Naive thymus-derived CD8-positive, alpha-beta T cell (primary cell): ENCODE data around the gene CIAO1. TPM values are rescaled to one million over a fixed set of nuclear protein-coding genes. Genes with fewer than 3 reads are reported as not detected.
A peak's percentile ranks its signal among the peaks of the same experiment; 100 is the strongest.
"Not testable (repeated sequence)": the region's sequence is repeated elsewhere in the genome, so short reads cannot be mapped to it uniquely, and the experiment has no call there.

ENCODE experiments used
- ATAC-seq, 2 donors: fragments of 150-1000 bp; cut with Tn5 transposase in 1 of 2; sonication (Bioruptor Pico), chemical (Tn5 transposase) in 1 of 2; 1 replicate in 1 of 2; 2 replicates in 1 of 2; pipeline ENCODE4 v1.10.0; 2021; ENCODE audit warnings: mild to moderate bottlenecking in 2 of 2, moderate library complexity in 2 of 2
- POLR2A ChIA-PET: fragments of 350-600 bp; sonication (Branson Sonifier 250); formaldehyde crosslinking; loops from one replicate; lab custom pipeline; 2021; ENCODE audit warnings: antibody characterized with exemption; lab: Charles Lee
- DNase-seq, 10 donors: peaks; one replicate each; pipeline versions ENCODE4 v3.0.0 to v3.0.0-alpha.2; 2020 to 2022
- H3K27ac Mint-ChIP-seq, 10 donors: one replicate each; pipeline ENCODE4 v1.8.0; 2020 to 2022; ENCODE audit warnings: mild to moderate bottlenecking in 10 of 10, mixed read lengths in 10 of 10, moderate library complexity in 4 of 10, inconsistent platforms in 1 of 10
- H3K27me3 Mint-ChIP-seq, 5 donors: one replicate each; pipeline ENCODE4 v1.8.0; 2021 to 2022; ENCODE audit warnings: mixed read lengths in 5 of 5
- H3K36me3 Mint-ChIP-seq, 3 donors: one replicate each; pipeline ENCODE4 v1.8.0; 2020 to 2022; ENCODE audit warnings: mixed read lengths in 3 of 3, mild to moderate bottlenecking in 2 of 3, inconsistent platforms in 1 of 3
- H3K4me1 Mint-ChIP-seq, 4 donors: one replicate each; pipeline ENCODE4 v1.8.0; 2021 to 2022; ENCODE audit warnings: mixed read lengths in 4 of 4
- H3K4me3 Mint-ChIP-seq, 10 donors: one replicate each; pipeline ENCODE4 v1.8.0; 2020 to 2022; ENCODE audit warnings: mild to moderate bottlenecking in 10 of 10, mixed read lengths in 10 of 10, moderate library complexity in 6 of 10, inconsistent platforms in 1 of 10
- H3K9me3 Mint-ChIP-seq, 9 donors: one replicate each; pipeline ENCODE4 v1.8.0; 2020 to 2022; ENCODE audit warnings: mixed read lengths in 9 of 9, mild to moderate bottlenecking in 3 of 9, inconsistent platforms in 1 of 9, moderate library complexity in 1 of 9
- polyA plus RNA-seq, 3 donors: library from polyadenylated mRNA; unstranded; fragments of 300-500 nt; fragmentation: Illumina TruSeq; gene quantifications; one replicate each; pipeline ENCODE4 v1.2.3, GENCODE V29; 2021
- total RNA-seq, 8 experiments: library from RNA in 2 of 8; stranded (reverse) in 2 of 8; gene quantifications; one replicate each; pipeline ENCODE4 v1.2.3 and lab custom pipeline; 2021 to 2026

Gene CIAO1
- total RNA-seq (10 to 100 TPM; 86.3 to 88.6 TPM), polyA plus RNA-seq (100 to 1,000 TPM in 1 of 3 donors, 10 to 100 TPM in 2; 85.5 to 106 (median 95.2) TPM), total RNA-seq (lab: John Stamatoyannopoulos, UW) (81.7 to 171 (median 154) reads per million in 6 experiments)

- H3K36me3 Mint-ChIP-seq: peaks cover 0 to 60% (median 2%) of the 10 kb centered on the region in 3 donors
Measured at GRCh38 chr2:96265840-96266679, at the start of gene CIAO1, which contains the start of gene TMEM127. Gene CIAO1, plus strand, starts transcription at chr2:96266225. Its CDS starts 126 bp downstream, at chr2:96266351. Gene TMEM127, minus strand, starts transcription at chr2:96265997. Its CDS starts 616 bp downstream, at chr2:96265381.

GRCh38 chr2:96218508-96219131 is 47.4 kb upstream of the CIAO1 start:
- H3K4me1 Mint-ChIP-seq: peaks cover 0 to 5% (median 4%) of the 10 kb centered on the region in 4 donors
- H3K4me3 Mint-ChIP-seq: no peak overlapping the region
- no peaks in the 10 kb centered on the region for H3K27me3 Mint-ChIP-seq
- DNase-seq: no peak
- H3K27ac Mint-ChIP-seq: no peak overlapping the region
- H3K36me3 Mint-ChIP-seq: peaks cover 0 to 3% (median 0%) of the 10 kb centered on the region in 3 donors
- POLR2A ChIA-PET: no interaction called here
- H3K9me3 Mint-ChIP-seq: no peaks in the 10 kb centered on the region
- ATAC-seq: no peak

More at GRCh38 chr2:96265840-96266679, at the start of gene CIAO1, which contains the start of gene TMEM127:
- H3K4me1 Mint-ChIP-seq: peaks cover 27 to 59% (median 51%) of the 10 kb centered on the region in 4 donors
- H3K9me3 Mint-ChIP-seq: no peaks in the 10 kb centered on the region
- H3K27me3 Mint-ChIP-seq: no peaks in the 10 kb centered on the region
- H3K27ac Mint-ChIP-seq: peak within 1 kb of the TSS; percentile 87 to 98 (median 94)
- ATAC-seq: peak; percentile 92
- peak; percentile 93 to 98 (median 97) for DNase-seq
- POLR2A ChIA-PET: interaction anchor here (0.5 to 2.3 kb wide), 6 partner anchors 10 to 274 kb away, joined by 3 to 18 read pairs (median 4); partner anchors contain the start of genes SNRNP200 and STARD7
- H3K4me3 Mint-ChIP-seq: peak within 1 kb of the TSS; percentile 89 to 99 (median 96)

DNA sequence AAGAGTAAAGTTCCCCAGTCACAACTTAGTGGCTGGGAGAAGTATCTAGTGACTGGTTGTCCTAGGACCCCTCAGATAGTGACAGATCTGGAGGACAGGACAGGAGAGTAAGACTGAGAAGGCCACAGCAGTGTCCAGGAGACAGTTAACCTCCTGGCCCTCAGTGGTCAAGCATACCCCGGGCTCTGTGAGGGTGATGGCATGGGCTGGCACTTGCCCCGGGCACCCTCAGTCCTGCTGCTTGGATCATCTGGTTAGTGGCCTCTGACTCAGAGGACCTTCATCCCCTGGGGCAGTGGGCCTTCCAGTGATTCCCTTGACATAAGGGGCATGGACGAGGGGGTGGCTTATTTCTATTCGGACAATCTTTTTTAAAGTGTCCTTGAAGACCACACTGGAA is 46.1 kb upstream of the CIAO1 start:
- not testable (repeated sequence) for H3K27ac Mint-ChIP-seq, ATAC-seq, H3K4me1 Mint-ChIP-seq, H3K36me3 Mint-ChIP-seq, DNase-seq, H3K4me3 Mint-ChIP-seq, H3K27me3 Mint-ChIP-seq, H3K9me3 Mint-ChIP-seq
- POLR2A ChIA-PET: interaction anchor here (0.6 kb wide), 1 partner anchor 47 kb away, joined by 3 read pairs; no protein-coding TSS in a partner anchor

DNA sequence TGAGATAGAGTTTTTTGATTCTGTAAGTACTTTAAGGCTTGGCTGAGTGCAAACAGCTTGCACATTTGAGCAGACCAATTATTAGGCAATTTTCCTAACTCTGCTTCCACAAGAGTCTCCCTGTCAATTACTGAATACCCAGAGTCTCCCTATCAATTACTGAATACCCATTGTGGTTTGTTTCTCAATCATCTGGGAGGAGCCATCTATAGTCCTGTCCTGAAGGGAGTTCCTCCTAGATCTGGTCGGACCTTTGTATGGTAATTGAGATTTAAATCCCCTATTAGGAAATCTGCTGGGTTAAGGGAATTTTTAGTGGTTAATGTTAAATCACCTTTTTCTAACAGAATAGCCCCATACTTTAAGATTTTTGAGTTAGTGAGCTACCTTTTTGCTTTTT is 44.9 kb upstream of the CIAO1 start:
- ATAC-seq, POLR2A ChIA-PET, H3K27me3 Mint-ChIP-seq, H3K4me3 Mint-ChIP-seq, H3K9me3 Mint-ChIP-seq, H3K36me3 Mint-ChIP-seq, DNase-seq, H3K4me1 Mint-ChIP-seq, H3K27ac Mint-ChIP-seq: not testable (repeated sequence)

DNA sequence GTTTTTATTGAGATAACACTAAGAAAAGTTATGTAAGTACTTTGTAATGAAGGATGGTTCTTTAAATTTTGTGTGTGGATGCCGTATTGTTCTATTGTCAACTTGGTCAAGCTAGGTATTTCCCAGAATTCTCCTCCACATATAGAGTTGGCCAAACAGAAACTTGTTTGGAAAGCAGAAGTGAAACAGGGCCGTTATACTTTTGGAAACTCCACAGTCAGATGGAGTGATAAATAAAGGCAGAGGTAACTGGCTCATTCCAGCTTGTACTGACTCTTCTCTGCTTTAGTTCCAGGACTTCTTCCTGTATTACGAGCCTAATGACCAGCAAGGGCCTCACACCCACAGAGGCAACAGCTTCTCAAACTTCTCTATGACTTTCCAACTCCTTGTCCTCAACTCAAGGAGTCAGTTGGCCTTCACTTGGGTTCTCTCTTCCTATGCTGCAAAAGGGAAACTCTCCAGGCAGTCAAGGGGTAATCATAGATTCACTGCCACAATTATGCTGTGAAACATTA is 41.0 kb upstream of the CIAO1 start:
- Mint-ChIP-seq H3K36me3 (peaks cover 0 to 4% (median 0%) of the 10 kb centered on the region in 3 donors), H3K27me3 (no peaks in the 10 kb centered on the region), H3K4me3 (no peak overlapping the region), H3K27ac (peak overlapping the region in 4 of 10 donors; percentile 10 to 74 (median 43)), H3K4me1 (peaks cover 0 to 9% (median 2%) of the 10 kb centered on the region in 4 donors), H3K9me3 (no peaks in the 10 kb centered on the region)
- ATAC-seq: no peak
- DNase-seq: no peak
- POLR2A ChIA-PET: no interaction called here

- H3K4me3 Mint-ChIP-seq: no peak overlapping the region
- no peak for ATAC-seq
Measured at GRCh38 chr2:96231316-96231715, 34.7 kb upstream of the CIAO1 start.

GRCh38 chr2:96233436-96233835 is 32.6 kb upstream of the CIAO1 start:
- no peaks in the 10 kb centered on the region for H3K27me3 Mint-ChIP-seq
- no peaks in the 10 kb centered on the region for H3K9me3 Mint-ChIP-seq
- POLR2A ChIA-PET: interaction anchor here (0.6 to 0.8 kb wide), 2 partner anchors 8 to 288 kb away, joined by 3 read pairs; no protein-coding TSS in a partner anchor
- ATAC-seq (no peak), DNase-seq (no peak)
- peaks cover 0 to 7% (median 0%) of the 10 kb centered on the region in 3 donors for H3K36me3 Mint-ChIP-seq
- no peak overlapping the region for H3K4me3 Mint-ChIP-seq
- no peak overlapping the region for H3K27ac Mint-ChIP-seq
- peaks cover 0 to 15% (median 3%) of the 10 kb centered on the region in 4 donors for H3K4me1 Mint-ChIP-seq

More at GRCh38 chr2:96231316-96231715, 34.7 kb upstream of the CIAO1 start:
- Mint-ChIP-seq H3K36me3 (peaks cover 0 to 4% (median 0%) of the 10 kb centered on the region in 3 donors), H3K27ac (peak overlapping the region in 2 of 10 donors; percentile 41 to 50), H3K9me3 (no peaks in the 10 kb centered on the region), H3K27me3 (no peaks in the 10 kb centered on the region), H3K4me1 (peaks cover 0 to 15% (median 3%) of the 10 kb centered on the region in 4 donors)
- POLR2A ChIA-PET: interaction anchor here (0.7 kb wide), 1 partner anchor 95 kb away, joined by 8 read pairs; no protein-coding TSS in a partner anchor
- DNase-seq: no peak

- no peaks in the 10 kb centered on the region for H3K9me3 Mint-ChIP-seq
- DNase-seq (no peak), ATAC-seq (no peak)
- H3K27ac Mint-ChIP-seq: no peak overlapping the region
- H3K4me3 Mint-ChIP-seq: no peak overlapping the region
- POLR2A ChIA-PET: interaction anchor here (0.6 to 0.9 kb wide), 4 partner anchors 8 to 287 kb away, joined by 3 to 5 read pairs (median 3); partner anchors contain the start of gene STARD7
- H3K4me1 Mint-ChIP-seq: peaks cover 0 to 15% (median 3%) of the 10 kb centered on the region in 4 donors
- H3K27me3 Mint-ChIP-seq: no peaks in the 10 kb centered on the region
- H3K36me3 Mint-ChIP-seq: peaks cover 0 to 7% (median 0%) of the 10 kb centered on the region in 3 donors
Measured at GRCh38 chr2:96233880-96234316, 32.1 kb upstream of the CIAO1 start.

GRCh38 chr2:96236882-96237281 is 29.1 kb upstream of the CIAO1 start:
- H3K27ac Mint-ChIP-seq: no peak overlapping the region
- ATAC-seq: no peak
- H3K9me3 Mint-ChIP-seq: no peaks in the 10 kb centered on the region
- H3K36me3 Mint-ChIP-seq: peaks cover 0 to 3% (median 2%) of the 10 kb centered on the region in 3 donors
- no peaks in the 10 kb centered on the region for H3K27me3 Mint-ChIP-seq
- POLR2A ChIA-PET: no interaction called here
- peaks cover 11 to 29% (median 16%) of the 10 kb centered on the region in 4 donors for H3K4me1 Mint-ChIP-seq
- H3K4me3 Mint-ChIP-seq: no peak overlapping the region
- DNase-seq: no peak

DNA sequence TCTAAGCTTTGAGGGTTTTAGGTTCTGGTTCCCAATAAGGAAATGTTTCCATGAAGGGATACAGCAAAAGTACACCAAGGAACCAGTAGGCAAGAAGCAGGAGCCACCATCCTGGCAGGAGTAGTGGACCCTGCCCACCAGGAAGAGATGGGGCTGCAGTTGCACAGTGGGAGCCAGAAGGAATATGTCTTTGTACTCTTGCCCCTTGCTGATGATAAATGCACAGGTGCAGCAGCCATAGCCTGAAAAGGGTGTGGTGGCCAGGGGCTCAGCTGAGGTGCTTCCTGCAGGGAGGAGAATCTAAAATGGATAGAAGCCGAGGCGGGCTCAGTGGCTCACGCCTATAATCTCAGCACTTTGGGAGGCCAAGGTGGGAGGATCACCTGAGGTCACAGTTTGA is 27.8 kb upstream of the CIAO1 start:
- H3K27ac Mint-ChIP-seq: peak overlapping the region in 3 of 10 donors; percentile 49 to 79 (median 65)
- H3K36me3 Mint-ChIP-seq: peaks cover 0 to 3% (median 2%) of the 10 kb centered on the region in 3 donors
- H3K4me1 Mint-ChIP-seq: peaks cover 18 to 43% (median 29%) of the 10 kb centered on the region in 4 donors
- H3K9me3 Mint-ChIP-seq: no peaks in the 10 kb centered on the region
- POLR2A ChIA-PET: interaction anchor here (1.2 kb wide), 1 partner anchor 27 kb away, joined by 3 read pairs; no protein-coding TSS in a partner anchor
- no peak overlapping the region for H3K4me3 Mint-ChIP-seq
- no peak for ATAC-seq
- no peaks in the 10 kb centered on the region for H3K27me3 Mint-ChIP-seq
- no peak for DNase-seq

- H3K4me1 Mint-ChIP-seq: peaks cover 18 to 36% (median 30%) of the 10 kb centered on the region in 4 donors
- H3K27ac Mint-ChIP-seq: peak overlapping the region in 1 of 10 donors; percentile 4
- DNase-seq: no peak
- POLR2A ChIA-PET: interaction anchor here (1.4 kb wide), 1 partner anchor 30 kb away, joined by 9 read pairs; the partner anchor contains the start of gene STARD7
- ATAC-seq: no peak
- peaks cover 0 to 3% (median 2%) of the 10 kb centered on the region in 3 donors for H3K36me3 Mint-ChIP-seq
- no peaks in the 10 kb centered on the region for H3K9me3 Mint-ChIP-seq
- H3K27me3 Mint-ChIP-seq: no peaks in the 10 kb centered on the region
- H3K4me3 Mint-ChIP-seq: no peak overlapping the region
Measured at GRCh38 chr2:96239091-96239490, 26.9 kb upstream of the CIAO1 start.
